ENCODE measurements around the gene LTBP4. TPM values are rescaled to one million over a fixed set of nuclear protein-coding genes. Genes with fewer than 3 reads are reported as not detected.

LTBP4 gene
- 100 to 1,000 TPM in 1 of 4 donors, 10 to 100 TPM in 3; 43.5 to 249 (median 65.5) TPM for total RNA-seq

- WGBS, 2 donors: 1 to 2% methylated on average over 6 to 10 of the region's 82 CpGs
- no peaks in the 10 kb centered on the region for H3K9me3 ChIP-seq
- peak within 1 kb of the TSS; percentile 95 to 97 (median 96) for H3K27ac ChIP-seq
- TF ChIP-seq POLR2A (IDR thresholded peaks at IDR 0.05): peak in 1 of 4 donors; percentile 46
- TF ChIP-seq, protein P1, sequence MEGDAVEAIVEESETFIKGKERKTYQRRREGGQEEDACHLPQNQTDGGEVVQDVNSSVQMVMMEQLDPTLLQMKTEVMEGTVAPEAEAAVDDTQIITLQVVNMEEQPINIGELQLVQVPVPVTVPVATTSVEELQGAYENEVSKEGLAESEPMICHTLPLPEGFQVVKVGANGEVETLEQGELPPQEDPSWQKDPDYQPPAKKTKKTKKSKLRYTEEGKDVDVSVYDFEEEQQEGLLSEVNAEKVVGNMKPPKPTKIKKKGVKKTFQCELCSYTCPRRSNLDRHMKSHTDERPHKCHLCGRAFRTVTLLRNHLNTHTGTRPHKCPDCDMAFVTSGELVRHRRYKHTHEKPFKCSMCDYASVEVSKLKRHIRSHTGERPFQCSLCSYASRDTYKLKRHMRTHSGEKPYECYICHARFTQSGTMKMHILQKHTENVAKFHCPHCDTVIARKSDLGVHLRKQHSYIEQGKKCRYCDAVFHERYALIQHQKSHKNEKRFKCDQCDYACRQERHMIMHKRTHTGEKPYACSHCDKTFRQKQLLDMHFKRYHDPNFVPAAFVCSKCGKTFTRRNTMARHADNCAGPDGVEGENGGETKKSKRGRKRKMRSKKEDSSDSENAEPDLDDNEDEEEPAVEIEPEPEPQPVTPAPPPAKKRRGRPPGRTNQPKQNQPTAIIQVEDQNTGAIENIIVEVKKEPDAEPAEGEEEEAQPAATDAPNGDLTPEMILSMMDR (IDR thresholded peaks at IDR 0.05): peak in 1 of 6 experiments; percentile 9
- peaks cover 0 to 53% (median 11%) of the 10 kb centered on the region in 4 donors for H3K27me3 ChIP-seq
- no peak for DNase-seq
- peaks cover 70 to 97% (median 75%) of the 10 kb centered on the region in 3 donors for H3K4me1 ChIP-seq
- H3K36me3 ChIP-seq: no peaks in the 10 kb centered on the region
- intact Hi-C loops (cut with DNase I): loop anchor here (10.0 kb wide), 1 partner anchor 177 kb away; the partner anchor contains the start of gene SERTAD1
- peak within 1 kb of the TSS; percentile 29 to 81 (median 60) for H3K4me3 ChIP-seq
Measured at GRCh38 chr19:40601134-40601974, at the start of gene LTBP4. LTBP4 (plus strand) TSS chr19:40601369; CDS start chr19:40601388, 19 bp downstream.

- intact Hi-C loops (cut with DNase I): loop anchor here (5.0 kb wide), 1 partner anchor 84 kb away; no protein-coding TSS in a partner anchor
- no peak overlapping the region for H3K27ac ChIP-seq
- no peak for DNase-seq
- H3K36me3 ChIP-seq: no peaks in the 10 kb centered on the region
- peaks cover 0 to 80% (median 0%) of the 10 kb centered on the region in 4 donors for H3K27me3 ChIP-seq
- H3K4me1 ChIP-seq: peaks cover 3 to 14% (median 10%) of the 10 kb centered on the region in 3 donors
- H3K4me3 ChIP-seq: no peak overlapping the region
- no peak for TF ChIP-seq POLR2A (IDR thresholded peaks at IDR 0.05)
- TF ChIP-seq, protein P1 (IDR thresholded peaks at IDR 0.05): no peak
- H3K9me3 ChIP-seq: no peaks in the 10 kb centered on the region
- 95 to 97% methylated on average over 3 of the region's 3 CpGs for WGBS, 2 donors
Measured at GRCh38 chr19:40552848-40553247, 48.3 kb upstream of the LTBP4 start.

DNA sequence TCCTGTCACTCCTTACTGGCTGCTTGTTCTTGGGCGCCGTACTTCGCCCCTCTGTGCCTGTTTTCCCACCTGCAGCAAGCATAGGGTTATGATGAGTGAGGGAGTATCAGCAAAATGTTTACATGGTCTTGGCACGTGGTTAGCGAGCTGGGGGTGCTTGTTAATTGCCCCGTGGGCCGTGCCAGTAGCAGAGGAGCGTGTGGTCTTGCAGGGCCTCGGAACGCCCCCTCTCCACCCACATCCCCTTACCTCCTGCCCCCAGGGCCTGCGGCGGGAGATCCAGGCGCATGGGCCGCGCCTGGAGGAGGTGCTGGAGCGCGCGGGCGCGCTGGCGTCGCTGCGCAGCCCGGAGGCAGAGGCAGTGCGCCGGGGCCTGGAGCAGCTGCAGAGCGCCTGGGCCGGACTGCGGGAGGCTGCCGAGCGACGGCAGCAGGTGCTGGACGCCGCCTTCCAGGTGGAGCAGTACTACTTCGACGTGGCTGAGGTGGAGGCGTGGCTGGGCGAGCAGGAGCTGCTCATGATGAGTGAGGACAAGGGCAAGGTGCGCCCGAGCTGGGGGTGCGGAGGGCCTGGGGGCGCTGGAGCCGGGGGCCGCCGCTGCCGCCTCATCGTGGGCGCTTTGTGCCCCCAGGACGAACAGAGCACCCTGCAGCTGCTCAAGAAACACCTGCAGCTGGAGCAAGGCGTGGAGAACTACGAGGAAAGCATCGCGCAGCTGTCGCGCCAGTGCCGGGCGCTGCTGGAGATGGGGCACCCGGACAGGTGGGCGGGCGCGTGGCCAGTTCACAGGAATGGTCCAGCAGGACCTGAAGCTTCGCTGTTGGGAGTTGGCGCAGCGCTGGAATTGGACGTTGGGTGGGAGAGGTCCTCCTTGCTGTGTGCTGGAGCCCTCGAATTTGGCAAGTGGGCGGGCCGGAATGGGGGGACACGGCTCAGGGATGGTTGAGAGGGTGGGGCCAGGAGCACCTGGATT is 47.0 kb upstream of the LTBP4 start:
- no peak for DNase-seq
- Histone ChIP-seq H3K36me3 (no peaks in the 10 kb centered on the region), H3K27ac (no peak overlapping the region), H3K27me3 (peaks cover 0 to 68% (median 0%) of the 10 kb centered on the region in 4 donors), H3K9me3 (no peaks in the 10 kb centered on the region), H3K4me3 (no peak overlapping the region), H3K4me1 (peaks cover under 1 to 10% (median 7%) of the 10 kb centered on the region in 3 donors)
- intact Hi-C loops (cut with DNase I): loop anchor here (5.0 kb wide), 1 partner anchor 83 kb away; no protein-coding TSS in a partner anchor
- 31 to 32% methylated on average over 10 to 15 of the region's 69 CpGs for WGBS, 2 donors
- no peak for TF ChIP-seq POLR2A (IDR thresholded peaks at IDR 0.05)
- TF ChIP-seq, protein P1 (IDR thresholded peaks at IDR 0.05): no peak

DNA sequence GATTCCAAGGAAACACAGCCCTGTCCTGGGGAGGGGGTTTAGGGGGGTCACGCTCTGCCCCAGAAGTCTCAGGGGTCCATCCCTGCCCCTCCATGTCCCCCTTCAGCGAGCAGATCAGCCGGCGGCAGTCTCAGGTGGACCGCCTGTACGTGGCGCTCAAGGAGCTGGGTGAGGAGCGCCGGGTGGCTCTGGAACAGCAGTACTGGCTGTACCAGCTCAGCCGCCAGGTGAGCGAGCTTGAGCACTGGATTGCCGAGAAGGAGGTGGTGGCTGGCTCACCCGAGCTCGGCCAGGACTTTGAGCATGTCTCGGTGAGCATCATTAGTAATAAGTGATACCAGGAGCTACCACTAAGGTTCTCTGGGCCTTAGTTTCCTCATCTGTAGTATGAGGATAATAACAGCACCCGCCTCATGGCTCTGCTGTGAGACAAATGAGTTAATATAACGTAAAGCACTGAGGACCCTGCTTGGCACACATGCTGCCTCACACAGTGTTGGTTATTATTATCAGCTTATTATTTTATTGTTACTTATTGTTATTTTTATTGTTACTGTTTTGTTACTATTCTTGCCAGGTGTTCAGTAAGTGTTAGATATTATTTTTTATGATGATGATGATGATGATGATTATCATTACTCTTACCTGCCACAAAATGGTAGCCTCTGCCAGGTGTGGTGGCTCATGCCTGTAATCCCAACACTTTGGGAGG is 45.0 kb upstream of the LTBP4 start:
- DNase-seq: no peak
- H3K4me1 ChIP-seq: peaks cover 0 to 7% (median 6%) of the 10 kb centered on the region in 3 donors
- H3K27ac ChIP-seq: no peak overlapping the region
- WGBS, 2 donors: 70 to 76% methylated on average over 8 to 17 of the region's 17 CpGs
- H3K36me3 ChIP-seq: no peaks in the 10 kb centered on the region
- no peak for TF ChIP-seq POLR2A (IDR thresholded peaks at IDR 0.05)
- TF ChIP-seq, protein P1 (IDR thresholded peaks at IDR 0.05): no peak
- H3K4me3 ChIP-seq: no peak overlapping the region
- no peaks in the 10 kb centered on the region for H3K9me3 ChIP-seq
- intact Hi-C loops (cut with DNase I): no loop called here
- peaks cover 0 to 63% (median 0%) of the 10 kb centered on the region in 4 donors for H3K27me3 ChIP-seq
